Osteoblast (primary cell): ENCODE data around the gene LDHA. TPM values are rescaled to one million over a fixed set of nuclear protein-coding genes. Genes with fewer than 3 reads are reported as not detected.
A peak's percentile ranks its signal among the peaks of the same experiment; 100 is the strongest.

Experiments used
- DNase-seq: peaks from one replicate; pipeline ENCODE4 v3.0.0; 2011; ENCODE audit warnings: low spot score, mixed read lengths; ENCODE audit not compliant: insufficient read length; ENCODE audit errors: missing footprints
- H2AFZ ChIP-seq: 2 replicates; pipeline ENCODE4 v1.6.0; 2011; ENCODE audit warnings: mild to moderate bottlenecking, low read length
- H3K27ac ChIP-seq: 2 replicates; pipeline ENCODE4 v1.5.1; 2011; ENCODE audit warnings: mild to moderate bottlenecking, low read depth, low read length, moderate library complexity
- H3K27me3 ChIP-seq: 2 replicates; pipeline ENCODE4 v1.6.0; 2012; ENCODE audit warnings: mild to moderate bottlenecking, control low read depth, inconsistent platforms, low read length, moderate library complexity; ENCODE audit not compliant: insufficient read depth
- H3K36me3 ChIP-seq: 2 replicates; pipeline ENCODE4 v1.5.1; 2011; ENCODE audit warnings: mild to moderate bottlenecking, low read length, control low read depth, moderate library complexity; ENCODE audit not compliant: insufficient read depth
- H3K4me1 ChIP-seq: 2 replicates; pipeline ENCODE4 v1.5.1; 2011; ENCODE audit warnings: mild to moderate bottlenecking, low read length, control low read depth, moderate library complexity; ENCODE audit not compliant: insufficient read depth
- H3K4me2 ChIP-seq: 2 replicates; pipeline ENCODE4 v1.6.0; 2011; ENCODE audit warnings: mild to moderate bottlenecking, low read length; ENCODE audit not compliant: insufficient read depth
- H3K4me3 ChIP-seq: fragments of 200-600 bp; sonication (generic); 3 replicates; pipeline ENCODE4 v1.5.1; 2012; ENCODE audit warnings: mild to moderate bottlenecking, low read length, inconsistent platforms; ENCODE audit not compliant: insufficient read depth
- H3K79me2 ChIP-seq: 2 replicates; pipeline ENCODE4 v1.6.0; 2012; ENCODE audit warnings: mild to moderate bottlenecking, low read length, control low read depth, inconsistent platforms; ENCODE audit not compliant: insufficient read depth
- H3K9me3 ChIP-seq: 2 replicates; pipeline ENCODE4 v1.5.1; 2011; ENCODE audit warnings: low read depth, low read length, control low read depth
- H4K20me1 ChIP-seq: 2 replicates; pipeline ENCODE4 v1.6.0; 2012; ENCODE audit warnings: mild to moderate bottlenecking, low read length, control low read depth; ENCODE audit not compliant: insufficient read depth
- CTCF ChIP-seq: IDR thresholded peaks from 2 replicates; pipeline ENCODE4 v1.5.1; 2011; ENCODE audit warnings: mild to moderate bottlenecking, low read depth, low read length, moderate library complexity; ENCODE audit errors: extremely low read depth
- total RNA-seq: library from RNA; depleted of rRNA; stranded (reverse); fragments of >200 nt; gene quantifications from 2 replicates; pipeline ENCODE4 v1.2.3, GENCODE V29; 2012

LDHA gene
- total RNA-seq, 1 donor = 798 TPM

GRCh38 chr11:18383388-18384156 is 10.8 kb upstream of the LDHA start:
- TF ChIP-seq CTCF = no peak
- Histone ChIP-seq H3K79me2 (no peaks in the 10 kb centered on the region), H4K20me1 (no peaks in the 10 kb centered on the region), H3K27me3 (no peaks in the 10 kb centered on the region), H3K9me3 (no peaks in the 10 kb centered on the region), H3K4me1 (peaks cover 27% of the 10 kb centered on the region), H3K27ac (peak overlapping the region; percentile 98), H3K4me2 (peak overlapping the region; percentile 75), H3K4me3 (peak overlapping the region; percentile 34), H3K36me3 (no peaks in the 10 kb centered on the region), H2AFZ (peak overlapping the region; percentile 88)
- peak; percentile 96 for DNase-seq

- peak; percentile 93 for DNase-seq
- Histone ChIP-seq H4K20me1 (no peaks in the 10 kb centered on the region), H3K9me3 (no peaks in the 10 kb centered on the region), H3K79me2 (no peaks in the 10 kb centered on the region), H3K4me3 (peak overlapping the region; percentile 34), H2AFZ (peak overlapping the region; percentile 88), H3K36me3 (no peaks in the 10 kb centered on the region), H3K27ac (peak overlapping the region; percentile 98), H3K27me3 (no peaks in the 10 kb centered on the region), H3K4me1 (peaks cover 27% of the 10 kb centered on the region), H3K4me2 (peak overlapping the region; percentile 75)
- TF ChIP-seq CTCF = no peak
Measured at GRCh38 chr11:18384157-18384641, 10.2 kb upstream of the LDHA start.

GRCh38 chr11:18390088-18390487 is 4.3 kb upstream of the LDHA start:
- no peak for TF ChIP-seq CTCF
- no peak overlapping the region for H2AFZ ChIP-seq
- H3K79me2 ChIP-seq = peaks cover 7% of the 10 kb centered on the region
- H4K20me1 ChIP-seq = peaks cover 6% of the 10 kb centered on the region
- no peaks in the 10 kb centered on the region for H3K36me3 ChIP-seq
- peak; percentile 55 for DNase-seq
- H3K4me3 ChIP-seq = no peak overlapping the region
- no peaks in the 10 kb centered on the region for H3K9me3 ChIP-seq
- H3K27me3 ChIP-seq = no peaks in the 10 kb centered on the region
- H3K4me1 ChIP-seq = peaks cover 13% of the 10 kb centered on the region
- no peak overlapping the region for H3K4me2 ChIP-seq
- H3K27ac ChIP-seq = no peak overlapping the region

- Histone ChIP-seq H3K27ac (no peak overlapping the region), H3K9me3 (no peaks in the 10 kb centered on the region), H3K4me1 (peaks cover 20% of the 10 kb centered on the region), H3K4me2 (no peak overlapping the region), H3K36me3 (peaks cover 13% of the 10 kb centered on the region), H3K79me2 (peaks cover 31% of the 10 kb centered on the region), H2AFZ (no peak overlapping the region), H3K4me3 (no peak overlapping the region), H4K20me1 (peaks cover 29% of the 10 kb centered on the region), H3K27me3 (no peaks in the 10 kb centered on the region)
- no peak for TF ChIP-seq CTCF
- DNase-seq = no peak
Measured at GRCh38 chr11:18392434-18393321, 1.7 kb upstream of the LDHA start.
